Tibial nerve (tissue), 3 donors: Measurements from ENCODE around the gene GABBR2.

ENCODE experiments used
- EP300 ChIP-seq, 2 donors: sonication (generic); formaldehyde crosslinking; IDR thresholded peaks; one replicate each; pipeline ENCODE4 v1.6.1; 2017; ENCODE audit warnings: antibody characterized with exemption in 2 of 2, mild to moderate bottlenecking in 1 of 2
- POLR2A ChIP-seq, 2 donors: fragments of 450-650 bp; IDR thresholded peaks; one replicate each; pipeline ENCODE4 v1.6.1; 2017; ENCODE audit warnings: antibody characterized with exemption in 2 of 2, mild to moderate bottlenecking in 2 of 2, moderate library complexity in 2 of 2

GRCh38 chr9:98533132-98533531, 175.6 kb downstream of the GABBR2 start:
- TF ChIP-seq POLR2A (IDR thresholded peaks at IDR 0.05) (no peak), EP300 (IDR thresholded peaks at IDR 0.05) (no peak)
